Left lung (tissue), 10 donors: ENCODE results near the gene CA14. TPM values are rescaled to one million over a fixed set of nuclear protein-coding genes. Genes with fewer than 3 reads are reported as not detected.

ENCODE experiments used
- ATAC-seq: fragments of 200-7000 bp; cut with Tn5 transposase; one replicate; pipeline ENCODE4 v1.9.1; 2020; ENCODE audit warnings: moderate library complexity
- DNase-seq, 4 donors: peaks; one replicate each; pipeline ENCODE4 v3.0.0-alpha.2; 2013 to 2020
- H3K27ac ChIP-seq, 2 donors: fragments of 200-600 bp; sonication (generic) in 1 of 2; one replicate each; pipeline versions ENCODE4 v1.5.0 to v1.8.0; 2020 to 2021
- H3K27me3 ChIP-seq, 2 donors: fragments of 200-600 bp; sonication (generic) in 1 of 2; one replicate each; pipeline versions ENCODE4 v1.5.0 to v1.8.0; 2020 to 2021
- H3K36me3 ChIP-seq, 2 donors: fragments of 200-600 bp; sonication (generic) in 1 of 2; one replicate each; pipeline versions ENCODE4 v1.5.0 to v1.8.0; 2020 to 2021
- H3K4me1 ChIP-seq, 2 donors: fragments of 200-600 bp; one replicate each; pipeline ENCODE4 v1.8.0; 2021
- H3K4me3 ChIP-seq, 2 donors: fragments of 200-600 bp; sonication (generic) in 1 of 2; one replicate each; pipeline versions ENCODE4 v1.5.0 to v1.8.0; 2020 to 2021; ENCODE audit warnings: mild to moderate bottlenecking in 1 of 2
- H3K9me3 ChIP-seq, 2 donors: fragments of 200-600 bp; sonication (generic) in 1 of 2; one replicate each; pipeline versions ENCODE4 v1.5.0 to v1.8.0; 2020 to 2021
- CTCF ChIP-seq, 2 donors: fragments of 200-600 bp; sonication (generic) in 1 of 2; IDR thresholded peaks; one replicate each; pipeline versions ENCODE4 v1.5.0 to v1.8.0; 2021; ENCODE audit warnings: antibody characterized with exemption in 2 of 2
- intact Hi-C, 2 donors: fragments of 100-400 bp; cut with DNase I; formaldehyde crosslinking; loops; one replicate each; pipeline versions ENCODE4 v1.11.2 to v1.14.2; 2022
- polyA plus RNA-seq, 6 donors: library from polyadenylated mRNA; unstranded; fragments of 120-200 nt; gene quantifications; one replicate each; pipeline ENCODE4 v1.2.1, GENCODE V29; 2013; ENCODE audit not compliant: insufficient read length in 6 of 6
- total RNA-seq, 2 donors: library from RNA; stranded (reverse); fragmentation: NEBNext Ultra II Directional; extraction: Animal tissue kit (Norgen Biotek cat#: 25700); gene quantifications; one replicate each; pipeline ENCODE4 v1.2.1, GENCODE V29; 2021
- donor health status: DM: no; HTN: yes; CAD: no.
- donor health status: DM: no; HTN: no; CAD: no.

The CA14 gene
- total and polyA plus RNA-seq, 8 donors: 0.18 to 5.7 (median 4.5) TPM

- H3K4me3 ChIP-seq: no peak overlapping the region
- no peaks in the 10 kb centered on the region for H3K27me3 ChIP-seq
- intact Hi-C loops: no loop called here
- peaks cover 0 to 8% of the 10 kb centered on the region in 2 donors for H3K36me3 ChIP-seq
- H3K27ac ChIP-seq: peak overlapping the region; percentile 58 to 61
- ATAC-seq: no peak
- H3K9me3 ChIP-seq: no peaks in the 10 kb centered on the region
- H3K4me1 ChIP-seq: peaks cover 11 to 39% of the 10 kb centered on the region in 2 donors
- no peak for TF ChIP-seq CTCF (IDR thresholded peaks at IDR 0.05)
- DNase-seq: no peak
Measured at GRCh38 chr1:150271291-150271959, 13.9 kb downstream of the CA14 start.

GRCh38 chr1:150273311-150273710, 15.7 kb downstream of the CA14 start:
- no peak for DNase-seq
- peak overlapping the region in 1 of 2 donors; percentile 19 for H3K4me3 ChIP-seq

GRCh38 chr1:150280138-150280707, 22.6 kb downstream of the CA14 start:
- peaks cover 0 to 20% of the 10 kb centered on the region in 2 donors for H3K4me1 ChIP-seq
- ATAC-seq (no peak), DNase-seq (no peak)
- no peaks in the 10 kb centered on the region for H3K9me3 ChIP-seq
- H3K27ac ChIP-seq: no peak overlapping the region
- peaks cover 0 to 19% of the 10 kb centered on the region in 2 donors for H3K27me3 ChIP-seq
- no peaks in the 10 kb centered on the region for H3K36me3 ChIP-seq
- H3K4me3 ChIP-seq: no peak overlapping the region
- intact Hi-C loops: no loop called here
- TF ChIP-seq CTCF (IDR thresholded peaks at IDR 0.05): no peak

More at GRCh38 chr1:150273311-150273710, 15.7 kb downstream of the CA14 start:
- H3K9me3 ChIP-seq: no peaks in the 10 kb centered on the region
- peak overlapping the region; percentile 6 to 58 for H3K27ac ChIP-seq
- H3K36me3 ChIP-seq: no peaks in the 10 kb centered on the region
- ATAC-seq: no peak
- peaks cover 5 to 24% of the 10 kb centered on the region in 2 donors for H3K4me1 ChIP-seq
- no peaks in the 10 kb centered on the region for H3K27me3 ChIP-seq
- TF ChIP-seq CTCF (IDR thresholded peaks at IDR 0.05): no peak
- intact Hi-C loops: no loop called here

GRCh38 chr1:150281221-150281757, 23.7 kb downstream of the CA14 start:
- Histone ChIP-seq H3K27me3 (peaks cover 0 to 19% of the 10 kb centered on the region in 2 donors), H3K36me3 (no peaks in the 10 kb centered on the region), H3K4me1 (peaks cover 0 to 20% of the 10 kb centered on the region in 2 donors), H3K9me3 (no peaks in the 10 kb centered on the region), H3K27ac (peak overlapping the region; percentile 60 to 75), H3K4me3 (peak overlapping the region; percentile 46 to 47)
- intact Hi-C loops: no loop called here
- peak; percentile 82 for ATAC-seq
- TF ChIP-seq CTCF (IDR thresholded peaks at IDR 0.05): peak; percentile 63 to 68
- DNase-seq: peak in 3 of 4 donors; percentile 54 to 78 (median 70)
